Measurements from ENCODE around the gene FGF7.

DNA sequence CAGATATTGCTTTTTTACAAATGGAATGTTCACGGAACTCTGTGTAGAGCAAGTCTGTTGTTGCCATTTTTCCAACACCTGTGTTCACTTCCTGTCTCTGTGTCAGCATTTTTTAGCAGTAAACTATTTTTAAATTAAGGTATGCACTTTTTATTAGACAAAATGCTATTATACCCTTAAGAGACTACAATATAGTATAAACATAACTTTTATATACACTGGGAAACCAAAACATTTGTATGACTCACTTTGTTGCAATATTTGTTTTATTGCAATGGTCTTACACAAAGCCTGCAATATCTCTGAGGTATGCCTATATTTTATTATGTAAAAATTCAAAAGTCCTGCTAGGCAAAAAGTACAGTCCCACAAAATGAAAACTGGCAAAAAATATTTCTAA lies 39.8 kb upstream of the FGF7 start:
- TF ChIP-seq, protein P1, sequence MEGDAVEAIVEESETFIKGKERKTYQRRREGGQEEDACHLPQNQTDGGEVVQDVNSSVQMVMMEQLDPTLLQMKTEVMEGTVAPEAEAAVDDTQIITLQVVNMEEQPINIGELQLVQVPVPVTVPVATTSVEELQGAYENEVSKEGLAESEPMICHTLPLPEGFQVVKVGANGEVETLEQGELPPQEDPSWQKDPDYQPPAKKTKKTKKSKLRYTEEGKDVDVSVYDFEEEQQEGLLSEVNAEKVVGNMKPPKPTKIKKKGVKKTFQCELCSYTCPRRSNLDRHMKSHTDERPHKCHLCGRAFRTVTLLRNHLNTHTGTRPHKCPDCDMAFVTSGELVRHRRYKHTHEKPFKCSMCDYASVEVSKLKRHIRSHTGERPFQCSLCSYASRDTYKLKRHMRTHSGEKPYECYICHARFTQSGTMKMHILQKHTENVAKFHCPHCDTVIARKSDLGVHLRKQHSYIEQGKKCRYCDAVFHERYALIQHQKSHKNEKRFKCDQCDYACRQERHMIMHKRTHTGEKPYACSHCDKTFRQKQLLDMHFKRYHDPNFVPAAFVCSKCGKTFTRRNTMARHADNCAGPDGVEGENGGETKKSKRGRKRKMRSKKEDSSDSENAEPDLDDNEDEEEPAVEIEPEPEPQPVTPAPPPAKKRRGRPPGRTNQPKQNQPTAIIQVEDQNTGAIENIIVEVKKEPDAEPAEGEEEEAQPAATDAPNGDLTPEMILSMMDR (IDR thresholded peaks at IDR 0.05 in 8 of 11, conservative IDR thresholded peaks at IDR 0.05 in 3 of 11), result no peak
- TF ChIP-seq POLR2AphosphoS5 (IDR thresholded peaks at IDR 0.05) (no peak), POLR2A (IDR thresholded peaks at IDR 0.05) (no peak)
